MCF 10A (cell line): ENCODE measurements around the gene ST8SIA4. TPM values are rescaled to one million over a fixed set of nuclear protein-coding genes. Genes with fewer than 3 reads are reported as not detected.

Source experiments
- BruUV-seq: library from RNA; stranded (reverse); fragments of 400-500 nt; replicated peaks from 2 replicates; lab custom pipeline; 2021; lab: Mats Ljungman, UMichigan
- CTCF ChIA-PET: fragments of 300-600 bp; sonication (Branson Sonifier 250); formaldehyde crosslinking; extraction: SDS; loops from one replicate; lab custom pipeline; 2021; ENCODE audit warnings: antibody characterized with exemption, inconsistent platforms; lab: Yijun Ruan, JAX
- POLR2A ChIA-PET: fragments of 300-600, 350-650 bp; sonication (Branson Sonifier 250); formaldehyde crosslinking; extraction: SDS; loops from one replicate; lab custom pipeline; 2020; ENCODE audit warnings: antibody characterized with exemption, inconsistent platforms; lab: Yijun Ruan, JAX
- DNase-seq: peaks from one replicate; pipeline ENCODE4 v3.0.0-alpha.2; 2018; ENCODE audit not compliant: unreplicated experiment
- H3K27ac Mint-ChIP-seq: one replicate; pipeline ENCODE4 v1.8.0; 2022; ENCODE audit warnings: mild to moderate bottlenecking, low read depth, mixed read lengths; ENCODE audit not compliant: unreplicated experiment
- H3K27me3 Mint-ChIP-seq: one replicate; pipeline ENCODE4 v1.8.0; 2022; ENCODE audit warnings: mixed read lengths; ENCODE audit not compliant: insufficient read depth, unreplicated experiment
- H3K36me3 Mint-ChIP-seq: one replicate; pipeline ENCODE4 v1.8.0; 2022; ENCODE audit warnings: mild to moderate bottlenecking, moderate library complexity, mixed read lengths; ENCODE audit not compliant: insufficient read depth, unreplicated experiment
- H3K4me1 Mint-ChIP-seq: one replicate; pipeline ENCODE4 v1.8.0; 2022; ENCODE audit warnings: mixed read lengths; ENCODE audit not compliant: insufficient read depth, unreplicated experiment
- H3K4me3 Mint-ChIP-seq: one replicate; pipeline ENCODE4 v1.8.0; 2022; ENCODE audit warnings: mild to moderate bottlenecking, moderate library complexity, mixed read lengths; ENCODE audit not compliant: unreplicated experiment
- H3K9me3 Mint-ChIP-seq: one replicate; pipeline ENCODE4 v1.8.0; 2022; ENCODE audit warnings: mixed read lengths; ENCODE audit not compliant: unreplicated experiment
- CTCF ChIP-seq: fragments of 200-600 bp; IDR thresholded peaks from one replicate; pipeline ENCODE4 v1.8.0; 2022; ENCODE audit warnings: antibody characterized with exemption, mild to moderate bottlenecking; ENCODE audit not compliant: unreplicated experiment
- intact Hi-C: fragments of 100-400 bp; cut with micrococcal nuclease; formaldehyde crosslinking; loops from 2 replicates; pipeline ENCODE4 v1.14.1; 2022
- total RNA-seq: library from RNA; stranded (reverse); gene quantifications from 2 replicates; pipeline ENCODE4 v1.2.3, GENCODE V29; 2022

Gene ST8SIA4
- total RNA-seq, 1 experiment from 2014 or later: 0.26 TPM

GRCh38 chr5:100855295-100855694 is 47.8 kb downstream of the ST8SIA4 start:
- intact Hi-C loops: no loop called here
- H3K4me1 Mint-ChIP-seq: no peaks in the 10 kb centered on the region
- no peaks in the 10 kb centered on the region for H3K36me3 Mint-ChIP-seq
- H3K4me3 Mint-ChIP-seq: no peak overlapping the region
- no TSS peak for BruUV-seq
- no peak for DNase-seq
- no peak overlapping the region for H3K27ac Mint-ChIP-seq
- no peak for TF ChIP-seq CTCF
- no peaks in the 10 kb centered on the region for H3K9me3 Mint-ChIP-seq
- POLR2A ChIA-PET: no interaction called here
- H3K27me3 Mint-ChIP-seq: no peaks in the 10 kb centered on the region
- CTCF ChIA-PET: no interaction called here

GRCh38 chr5:100854591-100854990 is 48.5 kb downstream of the ST8SIA4 start:
- intact Hi-C loops: no loop called here
- no peak for DNase-seq
- Mint-ChIP-seq H3K36me3 (no peaks in the 10 kb centered on the region), H3K27me3 (no peaks in the 10 kb centered on the region), H3K27ac (no peak overlapping the region), H3K4me3 (no peak overlapping the region), H3K9me3 (no peaks in the 10 kb centered on the region), H3K4me1 (no peaks in the 10 kb centered on the region)
- POLR2A ChIA-PET: no interaction called here
- no TSS peak for BruUV-seq
- CTCF ChIA-PET: no interaction called here
- no peak for TF ChIP-seq CTCF

GRCh38 chr5:100853582-100853981 is 49.5 kb downstream of the ST8SIA4 start:
- BruUV-seq: no TSS peak
- H3K27me3 Mint-ChIP-seq: no peaks in the 10 kb centered on the region
- no peak overlapping the region for H3K4me3 Mint-ChIP-seq
- intact Hi-C loops: no loop called here
- no peak for TF ChIP-seq CTCF
- DNase-seq: no peak
- H3K4me1 Mint-ChIP-seq: no peaks in the 10 kb centered on the region
- POLR2A ChIA-PET: no interaction called here
- CTCF ChIA-PET: no interaction called here
- H3K27ac Mint-ChIP-seq: no peak overlapping the region
- H3K9me3 Mint-ChIP-seq: no peaks in the 10 kb centered on the region
- no peaks in the 10 kb centered on the region for H3K36me3 Mint-ChIP-seq

- H3K4me3 Mint-ChIP-seq: no peak overlapping the region
Observed at GRCh38 chr5:100852988-100853449, 50.1 kb downstream of the ST8SIA4 start.

More at GRCh38 chr5:100852988-100853449, 50.1 kb downstream of the ST8SIA4 start:
- H3K27me3 Mint-ChIP-seq: no peaks in the 10 kb centered on the region
- no peaks in the 10 kb centered on the region for H3K36me3 Mint-ChIP-seq
- no peaks in the 10 kb centered on the region for H3K4me1 Mint-ChIP-seq
- DNase-seq: no peak
- ChIA-PET CTCF (no interaction called here), POLR2A (interaction anchor here (2.2 kb wide), 1 partner anchor 12 kb away, joined by 10 read pairs; no protein-coding TSS in a partner anchor)
- no peak for TF ChIP-seq CTCF
- intact Hi-C loops: no loop called here
- BruUV-seq: no TSS peak
- H3K9me3 Mint-ChIP-seq: no peaks in the 10 kb centered on the region
- H3K27ac Mint-ChIP-seq: no peak overlapping the region
